ENCODE measurements around the gene PITPNC1.
"Not testable (repeated sequence)": the region's sequence is repeated elsewhere in the genome, so short reads cannot be mapped to it uniquely, and the experiment has no call there.

Gene PITPNC1

GRCh38 chr17:67467500-67468455, 90.7 kb downstream of the PITPNC1 start:
- no peak for DNase-seq

DNA sequence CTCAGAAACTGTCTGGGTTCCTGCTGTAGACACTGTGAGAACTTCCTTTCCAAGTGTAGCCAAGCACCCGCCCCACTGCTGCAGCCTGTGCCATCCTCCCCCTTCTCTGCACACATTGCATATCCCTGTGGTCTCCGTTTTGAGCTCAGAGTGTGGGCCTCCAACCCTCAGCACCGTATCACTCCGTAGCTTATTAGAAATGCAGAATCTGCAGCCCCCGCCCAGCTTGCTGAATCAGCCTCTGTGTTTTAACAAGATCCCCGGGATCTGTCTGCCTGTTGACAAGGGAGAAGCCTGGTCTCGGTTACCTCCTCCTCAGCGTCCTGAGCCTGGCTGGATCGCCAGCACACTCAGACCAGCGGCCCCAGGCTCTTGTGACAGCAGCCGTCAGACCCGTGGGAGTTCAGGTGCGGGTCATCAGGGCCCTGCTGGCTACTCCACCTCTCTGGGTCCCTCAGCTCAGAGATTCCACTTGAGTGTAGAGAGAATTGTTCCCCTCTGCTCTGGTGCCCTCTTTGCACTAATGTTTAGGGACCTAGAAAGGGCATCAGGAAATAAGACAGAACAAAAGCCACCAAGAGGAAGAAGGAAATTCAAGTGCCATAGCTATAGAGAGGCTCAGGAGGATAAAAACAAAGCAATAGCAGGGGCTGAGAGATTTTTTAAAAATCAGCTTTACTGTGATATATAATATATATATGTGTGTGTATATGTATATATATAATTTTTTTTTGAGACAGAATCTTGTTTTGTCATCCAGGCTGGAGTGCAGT, 92.3 kb downstream of the PITPNC1 start:
- no peak for DNase-seq

GRCh38 chr17:67470163-67470562, 93.1 kb downstream of the PITPNC1 start:
- no peak for DNase-seq

DNA sequence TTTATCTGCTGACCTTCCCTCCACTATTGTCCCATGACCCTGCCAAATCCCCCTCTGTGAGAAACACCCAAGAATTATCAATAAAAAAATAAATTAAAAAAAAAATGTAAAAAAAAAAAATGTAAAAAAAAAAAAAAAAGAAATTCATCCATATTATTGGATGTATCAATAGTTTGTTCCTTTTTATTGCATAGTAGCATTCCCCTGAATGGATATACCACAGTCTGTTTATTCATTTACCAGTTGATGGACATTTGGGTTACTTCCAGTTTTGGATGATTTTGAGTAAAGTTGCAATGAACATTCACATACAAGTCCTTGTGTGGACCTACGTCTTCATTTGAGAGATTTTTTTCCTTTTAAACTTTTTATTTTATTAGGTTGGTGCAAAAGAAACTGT, 94.0 kb downstream of the PITPNC1 start:
- DNase-seq = no peak

DNA sequence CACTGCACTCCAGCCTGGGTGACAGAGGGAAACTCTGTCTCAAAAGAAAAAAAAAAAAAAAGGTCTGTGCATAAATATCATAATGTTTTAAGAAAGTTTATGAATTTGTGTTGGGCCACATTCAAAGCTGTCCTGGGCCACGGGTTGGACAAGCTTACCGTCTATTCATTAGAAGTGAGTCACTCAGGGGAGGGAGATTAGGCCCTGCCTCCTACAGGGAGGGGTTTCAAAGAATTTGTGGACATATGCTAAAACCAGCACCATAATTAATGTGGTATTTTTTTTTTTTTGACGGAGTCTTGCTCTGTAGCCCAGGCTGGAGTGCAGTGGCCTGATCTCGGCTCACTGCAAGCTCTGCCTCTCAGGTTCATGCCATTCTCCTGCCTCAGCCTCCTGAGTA, 95.5 kb downstream of the PITPNC1 start:
- DNase-seq = not testable (repeated sequence)

- DNase-seq = no peak
Measured at GRCh38 chr17:67474081-67474661, 97.1 kb downstream of the PITPNC1 start.

DNA sequence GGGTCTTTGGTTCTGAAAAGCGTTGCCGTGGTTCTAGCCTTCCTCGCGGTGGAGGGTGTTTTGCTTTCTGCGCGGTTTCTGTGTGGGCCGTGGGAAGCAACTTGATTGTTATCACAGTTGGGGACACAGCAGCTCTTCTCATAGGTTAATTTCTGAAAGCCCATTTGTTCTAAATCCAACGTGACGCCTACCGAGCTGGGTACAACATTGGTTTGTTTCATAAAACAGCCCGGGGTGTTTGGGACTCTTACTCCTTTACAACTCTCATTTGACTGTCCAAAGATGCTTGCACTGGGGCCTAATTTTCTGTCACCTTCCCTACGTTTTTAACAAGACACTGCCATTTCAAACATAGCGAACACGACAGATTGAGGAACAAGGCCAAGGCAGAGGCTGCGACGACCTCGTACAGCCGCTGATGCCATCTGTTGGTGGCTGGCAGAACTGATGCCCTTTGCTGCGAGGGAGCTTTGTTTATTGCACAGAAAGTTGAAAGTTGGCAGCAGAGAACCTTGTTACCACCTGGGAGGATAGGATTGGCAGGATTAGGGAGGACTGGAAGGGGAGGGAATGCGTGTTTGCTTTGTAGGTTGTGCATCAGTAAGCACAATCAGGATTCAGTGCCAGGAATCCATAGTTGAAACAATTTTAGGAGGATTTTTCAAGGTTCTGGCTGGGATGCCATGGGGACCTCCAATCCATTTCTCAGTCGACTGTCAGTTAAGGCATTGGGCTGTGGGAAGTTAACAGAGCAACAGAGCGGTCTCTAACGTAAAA, 98.3 kb downstream of the PITPNC1 start:
- peak; percentile 80 for DNase-seq

DNA sequence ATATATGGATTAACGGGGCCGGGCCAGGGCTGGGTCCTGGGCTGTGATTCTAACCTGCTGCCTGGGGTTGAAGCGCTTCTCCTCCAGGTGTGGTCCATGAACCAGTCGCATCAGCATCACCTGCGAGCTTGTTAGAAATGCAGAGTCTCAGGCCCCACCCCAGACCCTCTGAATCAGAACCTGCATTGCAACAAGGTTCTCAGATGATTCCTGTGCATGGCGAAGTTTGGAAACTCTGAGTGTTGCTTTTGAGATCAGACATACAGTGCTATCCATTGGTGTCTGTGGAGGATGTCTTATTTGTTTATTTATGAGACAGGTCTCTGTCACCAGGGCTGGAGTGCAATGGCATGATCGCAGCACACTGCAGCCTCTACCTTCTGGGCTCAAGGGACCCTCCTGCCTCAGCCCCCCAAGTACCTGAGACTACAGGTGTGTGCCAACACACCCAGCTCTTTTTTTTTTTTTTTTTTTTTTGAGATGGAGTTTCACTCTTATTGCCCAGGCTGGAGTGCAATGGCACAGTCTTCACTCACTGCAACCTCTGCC, 99.8 kb downstream of the PITPNC1 start:
- no peak for DNase-seq

DNA sequence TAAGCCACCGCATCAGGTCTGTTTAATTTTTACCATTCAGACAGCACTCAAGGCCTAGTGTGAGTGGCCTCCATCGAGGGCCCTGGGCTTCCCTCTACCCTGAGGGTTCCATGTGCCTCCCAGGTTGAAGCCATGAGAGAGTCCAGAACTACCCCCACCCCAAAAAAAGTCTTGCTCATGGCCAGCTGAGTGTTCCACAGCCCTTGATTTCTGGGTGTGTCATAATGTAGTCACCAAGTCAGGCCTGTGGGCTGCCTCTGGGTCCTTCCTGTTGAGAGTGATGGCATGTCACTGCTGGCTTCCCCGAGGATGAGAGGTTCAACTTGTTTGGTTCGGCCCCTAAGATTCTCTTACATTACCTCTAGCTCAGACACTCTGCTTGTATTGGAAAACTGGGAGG, 100.6 kb downstream of the PITPNC1 start:
- DNase-seq = no peak

DNA sequence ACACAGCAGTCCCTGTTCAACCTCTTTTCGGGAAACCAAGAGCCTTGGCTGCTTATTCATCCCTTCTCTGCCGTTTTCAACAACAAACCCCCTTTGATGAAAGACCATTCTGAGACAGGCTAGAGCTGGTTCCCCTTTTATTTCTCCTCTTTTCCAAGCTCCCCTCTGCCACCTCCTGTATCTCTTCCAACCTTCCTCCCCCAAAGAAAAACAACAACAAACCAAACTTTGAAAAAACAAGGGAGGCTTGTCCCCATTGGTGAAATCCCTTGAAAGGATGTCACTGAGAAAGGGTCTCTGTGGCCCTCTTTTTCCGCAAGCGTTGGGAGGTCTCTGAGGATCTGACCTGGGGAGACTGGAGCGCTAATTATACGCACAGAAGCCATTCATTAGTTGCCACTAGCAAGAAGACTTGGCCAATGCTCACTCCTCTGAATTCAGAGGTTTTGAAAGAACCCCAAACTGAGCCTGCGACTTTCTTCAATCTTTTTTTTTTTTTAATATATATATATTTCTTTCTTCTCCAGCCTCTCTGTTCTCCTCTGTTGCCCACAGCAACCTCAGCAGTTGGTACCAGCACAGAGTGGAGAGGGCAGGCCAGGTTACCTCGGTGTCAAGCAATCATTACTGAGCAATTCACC, 101.4 kb downstream of the PITPNC1 start:
- DNase-seq = no peak

DNA sequence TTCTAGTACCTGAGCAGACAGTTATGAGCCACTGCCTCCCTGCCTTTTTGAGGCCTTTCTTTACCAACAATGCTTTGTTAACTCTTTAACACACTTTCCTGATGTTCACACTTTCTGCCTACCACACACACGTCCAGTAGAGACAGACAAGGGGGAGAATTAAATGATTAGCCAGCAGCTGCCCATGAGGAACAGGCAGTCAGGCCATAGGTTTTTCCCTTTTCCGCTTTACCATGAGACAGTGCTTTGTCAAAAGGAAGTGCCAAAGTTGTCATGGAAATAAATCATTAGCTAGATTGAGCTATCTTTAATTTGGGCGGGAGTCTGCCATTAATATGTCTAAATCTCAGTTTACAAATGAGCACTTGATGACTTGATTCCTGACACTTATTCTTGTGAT, 102.1 kb downstream of the PITPNC1 start:
- DNase-seq = no peak

DNA sequence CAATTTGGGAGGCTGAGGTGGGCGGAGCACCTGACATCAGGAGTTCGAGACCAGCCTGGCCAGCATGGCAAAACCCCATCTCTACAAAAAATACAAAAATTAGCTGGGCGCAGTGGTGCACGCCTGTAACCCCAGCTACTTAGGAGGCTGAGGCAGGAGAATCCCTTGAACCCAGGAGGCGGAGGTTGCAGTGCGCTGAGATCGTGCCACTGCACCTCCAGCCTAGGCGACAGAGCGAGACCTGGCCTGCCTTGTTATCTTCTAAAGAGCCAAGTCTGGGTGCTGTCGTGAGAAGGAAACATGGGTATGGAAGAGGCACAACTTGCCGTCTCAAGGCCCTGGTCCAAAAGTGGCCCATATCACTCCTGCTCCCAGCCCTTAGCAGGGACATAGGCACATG, 103.9 kb downstream of the PITPNC1 start:
- DNase-seq = not testable (repeated sequence)

GRCh38 chr17:67481808-67482207, 104.7 kb downstream of the PITPNC1 start:
- no peak for DNase-seq

DNA sequence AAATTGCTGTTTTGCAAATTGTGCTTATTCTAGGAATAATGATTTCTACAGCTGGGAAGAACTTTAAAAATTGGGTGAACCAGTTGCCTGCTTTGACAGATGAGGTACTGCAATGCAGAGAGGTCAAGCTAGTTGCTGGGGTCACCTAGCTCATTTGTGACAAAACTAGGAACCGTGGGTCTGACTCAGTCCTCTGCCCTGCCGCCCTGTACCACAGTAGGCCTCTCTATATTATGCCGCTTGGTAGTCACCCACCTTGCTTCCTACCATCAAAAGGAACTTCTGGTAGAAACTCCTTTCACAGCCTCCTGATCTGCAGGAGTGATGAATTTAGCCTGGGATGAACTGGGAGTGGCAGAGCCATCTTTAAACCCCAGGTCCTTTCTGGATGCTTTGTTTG, 105.7 kb downstream of the PITPNC1 start:
- no peak for DNase-seq

GRCh38 chr17:67484261-67484660, 107.2 kb downstream of the PITPNC1 start:
- DNase-seq = no peak

- no peak for DNase-seq
Measured at GRCh38 chr17:67485666-67486065, 108.6 kb downstream of the PITPNC1 start.

DNA sequence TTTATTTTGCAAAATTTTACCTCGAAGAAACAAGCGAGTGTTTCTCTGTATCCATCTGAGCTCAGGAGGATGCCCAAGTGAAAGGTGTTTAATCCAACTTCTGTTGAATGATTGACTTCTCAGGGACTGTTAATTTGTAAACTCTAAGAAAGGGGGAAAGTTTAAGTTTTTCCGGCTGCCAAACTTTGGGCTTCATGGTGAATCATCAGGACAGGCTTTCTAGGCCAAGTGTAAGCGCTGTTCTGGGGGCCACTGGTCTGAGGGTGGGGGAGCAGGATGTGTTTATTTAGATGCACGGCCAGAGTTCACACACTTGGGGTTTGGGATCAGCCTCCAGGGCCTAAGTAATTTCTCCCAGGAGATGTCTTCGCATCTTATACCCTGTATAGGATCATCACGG, 110.4 kb downstream of the PITPNC1 start:
- no peak for DNase-seq

- no peak for DNase-seq
Measured at GRCh38 chr17:67488161-67488560, 111.1 kb downstream of the PITPNC1 start.

- DNase-seq = no peak
Measured at GRCh38 chr17:67488768-67489167, 111.7 kb downstream of the PITPNC1 start.

- no peak for DNase-seq
Measured at GRCh38 chr17:67489273-67489672, 112.2 kb downstream of the PITPNC1 start.

DNA sequence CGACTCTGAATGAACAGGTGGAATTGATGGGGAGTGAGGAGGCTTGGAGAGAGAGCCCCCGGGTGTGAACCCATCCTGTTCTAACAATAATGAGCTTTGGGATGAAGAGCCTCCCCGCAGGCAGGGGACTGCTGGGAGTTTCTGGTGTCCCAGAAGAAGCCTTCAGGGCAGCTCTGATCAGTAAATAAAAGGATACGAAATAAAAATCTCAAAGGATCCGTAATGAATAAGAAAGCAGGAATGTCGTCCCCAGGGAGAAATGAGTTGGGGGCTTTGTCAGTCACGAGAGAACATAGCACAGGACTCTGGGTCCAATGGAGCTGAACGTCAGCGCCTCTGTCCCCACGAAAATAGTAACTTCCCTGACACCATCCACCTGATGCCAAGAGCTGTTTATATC, 113.4 kb downstream of the PITPNC1 start:
- DNase-seq = no peak

Measured in RPMI8226 (cell line).